AG09319 (cell line): Measurements from ENCODE around the gene OR10V1.

Experiments used
- DNase-seq: peaks from one replicate; pipeline ENCODE4 v3.0.0-alpha.2; 2010; ENCODE audit warnings: low read depth; ENCODE audit errors: extremely low read depth
- TF ChIP-seq, protein P1 (sequence below): IDR thresholded peaks from 2 replicates; pipeline ENCODE4 v1.5.1; 2011; ENCODE audit warnings: low read depth, mild to moderate bottlenecking, inconsistent platforms, low read length, moderate library complexity

OR10V1 gene

DNA sequence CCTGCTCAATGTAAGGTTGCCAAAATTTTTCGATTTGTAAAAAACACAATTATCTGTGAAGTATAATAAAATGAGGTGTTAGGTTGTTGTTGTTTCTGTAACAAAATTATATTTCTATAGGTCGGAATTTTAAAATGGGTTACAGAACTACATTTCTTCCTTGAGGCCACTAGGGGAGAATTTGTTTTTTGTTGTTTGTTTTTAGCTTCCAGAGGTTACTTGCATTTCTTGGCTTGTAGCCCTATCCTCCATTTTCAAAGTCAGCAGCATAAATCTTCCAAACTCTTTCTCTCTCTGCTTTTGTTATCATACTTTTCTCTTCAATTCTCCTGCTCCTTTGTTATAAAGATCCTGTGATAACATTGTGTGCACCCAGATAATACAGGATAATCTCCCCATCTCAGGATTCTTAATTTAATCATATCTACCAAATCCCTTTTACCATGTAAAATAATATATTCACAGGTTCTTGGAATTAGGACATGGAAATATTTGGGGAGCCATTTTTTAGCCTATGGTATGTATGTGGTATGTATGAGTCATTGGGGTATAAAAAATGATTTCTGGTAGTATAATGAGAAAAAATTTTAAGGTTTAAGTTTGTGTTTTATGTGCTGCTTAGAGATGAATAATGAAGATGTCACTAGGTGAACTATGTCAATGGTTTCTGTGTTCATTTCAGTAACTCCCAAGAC lies 35.4 kb downstream of the OR10V1 start:
- DNase-seq = no peak
- TF ChIP-seq, protein P1, sequence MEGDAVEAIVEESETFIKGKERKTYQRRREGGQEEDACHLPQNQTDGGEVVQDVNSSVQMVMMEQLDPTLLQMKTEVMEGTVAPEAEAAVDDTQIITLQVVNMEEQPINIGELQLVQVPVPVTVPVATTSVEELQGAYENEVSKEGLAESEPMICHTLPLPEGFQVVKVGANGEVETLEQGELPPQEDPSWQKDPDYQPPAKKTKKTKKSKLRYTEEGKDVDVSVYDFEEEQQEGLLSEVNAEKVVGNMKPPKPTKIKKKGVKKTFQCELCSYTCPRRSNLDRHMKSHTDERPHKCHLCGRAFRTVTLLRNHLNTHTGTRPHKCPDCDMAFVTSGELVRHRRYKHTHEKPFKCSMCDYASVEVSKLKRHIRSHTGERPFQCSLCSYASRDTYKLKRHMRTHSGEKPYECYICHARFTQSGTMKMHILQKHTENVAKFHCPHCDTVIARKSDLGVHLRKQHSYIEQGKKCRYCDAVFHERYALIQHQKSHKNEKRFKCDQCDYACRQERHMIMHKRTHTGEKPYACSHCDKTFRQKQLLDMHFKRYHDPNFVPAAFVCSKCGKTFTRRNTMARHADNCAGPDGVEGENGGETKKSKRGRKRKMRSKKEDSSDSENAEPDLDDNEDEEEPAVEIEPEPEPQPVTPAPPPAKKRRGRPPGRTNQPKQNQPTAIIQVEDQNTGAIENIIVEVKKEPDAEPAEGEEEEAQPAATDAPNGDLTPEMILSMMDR = no peak

DNA sequence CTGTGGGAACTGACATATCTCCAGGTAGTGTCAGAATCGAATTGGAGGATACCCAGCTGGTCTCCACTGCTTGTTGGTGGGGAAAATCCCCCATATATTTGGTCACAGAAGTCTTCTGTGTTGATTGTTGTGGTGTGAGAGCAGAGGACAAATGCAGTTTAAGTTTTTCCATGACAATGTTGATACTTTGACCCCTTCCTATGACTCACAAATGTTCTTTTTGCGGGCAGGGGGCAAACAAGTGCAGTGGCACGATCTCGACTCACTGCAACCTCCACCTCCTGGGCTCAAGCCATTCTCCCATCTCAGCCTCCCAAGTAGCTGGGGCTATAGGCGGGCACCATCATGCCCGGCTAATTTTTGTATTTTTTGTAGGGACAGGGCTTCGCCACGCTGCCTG lies 37.4 kb downstream of the OR10V1 start:
- no peak for DNase-seq
- TF ChIP-seq, protein P1 = no peak

DNA sequence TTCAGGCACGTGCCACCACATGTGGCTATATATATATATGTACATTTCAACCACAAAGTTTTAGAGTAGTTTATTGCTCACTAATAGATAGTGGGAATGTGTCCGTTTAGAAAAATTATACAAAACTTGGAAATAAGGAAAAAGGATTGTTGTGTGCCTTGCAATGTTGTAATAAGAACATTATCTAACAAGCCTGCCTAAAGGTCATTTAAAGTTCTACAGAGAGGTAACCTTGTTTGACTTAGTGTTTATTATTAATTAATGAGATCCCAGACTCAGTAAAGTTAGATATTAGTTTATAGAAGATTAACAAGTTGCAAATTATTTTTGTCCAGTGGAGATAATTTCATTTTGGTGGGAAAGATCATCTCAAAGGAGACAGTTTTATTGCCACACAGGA lies 39.4 kb downstream of the OR10V1 start:
- TF ChIP-seq, protein P1 = no peak
- no peak for DNase-seq

DNA sequence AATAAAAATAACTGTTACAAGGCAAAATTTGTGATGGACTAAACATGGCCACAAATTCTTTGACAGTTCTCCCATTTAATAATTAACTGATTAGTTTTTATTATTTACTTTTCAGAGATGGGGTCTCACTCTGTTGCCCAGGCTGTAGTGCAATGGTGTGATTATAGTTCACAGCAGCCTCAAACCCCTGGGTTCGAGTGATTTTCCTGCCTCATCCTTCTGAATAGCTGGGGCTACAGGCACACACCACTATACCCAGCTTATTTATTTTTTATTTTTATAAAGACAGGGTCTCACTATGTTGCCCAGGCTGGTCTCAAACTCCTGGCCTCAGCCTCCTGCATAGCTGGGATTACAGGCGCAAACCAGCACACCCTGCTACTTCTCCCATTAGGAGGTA lies 40.4 kb downstream of the OR10V1 start:
- DNase-seq = no peak
- TF ChIP-seq, protein P1 = no peak

DNA sequence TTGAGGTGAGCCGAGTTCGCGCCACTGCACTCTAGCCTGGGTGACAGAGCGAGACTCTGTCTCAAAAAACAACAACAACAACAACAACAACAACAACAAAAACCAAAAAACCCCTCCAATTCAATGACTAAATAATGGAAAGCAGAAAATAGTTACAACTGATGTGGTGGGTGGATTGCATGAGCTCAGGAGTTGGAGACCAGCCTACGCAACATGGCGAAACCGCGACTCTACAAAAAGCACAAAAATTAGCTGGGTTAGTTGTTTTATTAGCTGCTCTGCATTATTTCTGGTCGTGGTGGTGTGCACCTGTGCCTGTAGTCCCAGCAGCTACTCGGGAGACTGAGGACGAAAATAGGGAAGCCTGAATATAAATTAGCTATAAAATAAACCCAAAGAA lies 42.2 kb downstream of the OR10V1 start:
- no peak for DNase-seq
- TF ChIP-seq, protein P1 = no peak

DNA sequence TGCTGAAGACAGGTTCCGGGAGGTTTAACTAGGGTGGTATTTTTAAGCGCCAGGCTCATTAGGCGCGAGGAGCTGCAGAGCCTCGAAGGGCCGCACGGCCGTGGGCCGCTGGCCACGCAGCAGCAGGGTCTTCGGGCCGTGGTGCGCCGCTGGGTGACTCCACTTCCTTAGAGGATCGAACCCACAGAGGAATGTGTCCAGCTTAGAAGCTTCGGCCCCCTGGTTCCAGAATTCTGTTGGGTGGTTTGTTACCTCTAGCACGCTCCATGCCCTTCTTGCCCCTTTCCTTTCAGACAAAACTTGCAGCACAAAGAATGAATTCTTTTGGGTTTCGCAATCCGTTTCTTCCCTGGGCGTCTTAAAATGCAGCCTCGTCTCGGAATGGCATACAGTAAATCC lies 44.0 kb downstream of the OR10V1 start:
- DNase-seq = peak; percentile 2

DNA sequence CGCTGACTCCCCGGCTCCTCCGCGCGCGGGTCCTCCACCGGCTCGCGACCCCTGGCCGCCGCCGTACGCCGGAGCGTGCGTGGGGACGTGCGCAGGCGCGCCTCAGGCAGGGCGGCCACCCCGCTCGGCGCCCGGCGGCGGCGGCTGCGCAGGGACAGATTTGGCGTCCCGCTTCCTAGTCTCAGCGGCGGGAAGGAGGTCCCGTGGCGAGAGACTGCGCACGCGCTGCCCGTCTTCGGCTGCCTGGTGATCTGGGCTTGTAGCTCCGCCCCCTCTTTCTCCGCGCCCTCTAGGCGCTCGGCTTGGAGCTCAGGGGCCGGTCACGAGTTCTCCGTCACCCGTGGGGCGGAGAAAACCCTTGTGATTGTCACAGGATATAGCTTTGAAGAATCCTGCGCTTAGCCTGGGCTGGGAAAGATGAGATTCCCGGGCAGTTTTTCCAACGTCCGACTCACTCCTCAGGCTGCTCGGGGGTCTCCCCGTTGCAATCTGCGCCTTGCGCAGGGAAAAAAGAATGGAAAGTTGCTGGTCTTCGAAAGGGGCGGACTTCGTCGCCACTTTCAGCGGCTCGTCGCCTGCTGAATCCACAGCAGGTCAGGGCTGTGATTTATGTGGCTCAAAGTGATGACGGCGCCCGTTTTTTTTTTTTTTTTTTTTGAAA lies 44.6 kb downstream of the OR10V1 start, which contains the start of gene PATL1:
TSS of gene PATL1 (minus strand) at position 88 of the 661 bp plus-strand sequence. CDS start 142 bp downstream, outside the sequence.
- TF ChIP-seq, protein P1 = no peak
- DNase-seq = peak; percentile 97

More for the DNA sequence above, 44.0 kb downstream of the OR10V1 start:
- TF ChIP-seq, protein P1 = no peak; the same call in 1 of the 2 replicates
